ENCODE results near the gene ACVR1. TPM values are rescaled to one million over a fixed set of nuclear protein-coding genes. Genes with fewer than 3 reads are reported as not detected.

The ACVR1 gene
- total and polyA plus RNA-seq, 2 of the 13 experiments (the other 11 are each of a cell fraction or from before 2014, with no cell fraction given): 2.3 to 5.4 TPM

DNA sequence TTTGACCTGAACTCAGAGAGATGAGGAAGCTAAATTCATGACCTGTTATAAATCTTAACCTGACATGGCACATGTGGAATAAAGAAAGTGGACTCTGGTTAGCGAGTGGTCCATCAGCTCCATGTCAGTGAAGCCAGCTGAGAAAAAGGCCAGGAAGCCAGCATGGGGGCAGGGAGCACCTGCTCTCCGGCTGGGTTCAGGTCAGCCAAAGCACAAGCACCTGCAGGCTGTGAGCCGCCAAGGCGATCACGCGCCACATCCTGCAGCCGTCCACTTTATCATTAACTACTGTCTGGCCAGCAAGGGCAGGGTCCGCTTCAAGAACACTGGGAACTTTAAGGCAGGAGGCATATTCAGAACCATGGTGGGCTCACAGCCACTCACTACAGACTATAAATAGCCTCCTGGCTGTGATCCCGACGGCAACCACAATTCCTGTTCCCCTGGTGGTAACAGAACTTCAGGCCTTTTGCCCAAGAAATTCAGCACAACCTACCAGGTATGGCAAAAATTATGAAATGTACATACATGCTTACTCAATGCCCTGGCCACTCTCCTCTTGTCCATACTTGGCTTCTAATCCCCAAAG lies 35.5 kb downstream of the ACVR1 start (continued):
- TF ChIP-seq, protein P1, sequence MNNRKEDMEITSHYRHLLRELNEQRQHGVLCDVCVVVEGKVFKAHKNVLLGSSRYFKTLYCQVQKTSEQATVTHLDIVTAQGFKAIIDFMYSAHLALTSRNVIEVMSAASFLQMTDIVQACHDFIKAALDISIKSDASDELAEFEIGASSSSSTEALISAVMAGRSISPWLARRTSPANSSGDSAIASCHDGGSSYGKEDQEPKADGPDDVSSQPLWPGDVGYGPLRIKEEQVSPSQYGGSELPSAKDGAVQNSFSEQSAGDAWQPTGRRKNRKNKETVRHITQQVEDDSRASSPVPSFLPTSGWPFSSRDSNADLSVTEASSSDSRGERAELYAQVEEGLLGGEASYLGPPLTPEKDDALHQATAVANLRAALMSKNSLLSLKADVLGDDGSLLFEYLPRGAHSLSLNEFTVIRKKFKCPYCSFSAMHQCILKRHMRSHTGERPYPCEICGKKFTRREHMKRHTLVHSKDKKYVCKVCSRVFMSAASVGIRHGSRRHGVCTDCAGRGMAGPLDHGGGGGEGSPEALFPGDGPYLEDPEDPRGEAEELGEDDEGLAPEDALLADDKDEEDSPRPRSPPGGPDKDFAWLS (CRISPR knock-in tag; IDR thresholded peaks at IDR 0.05; ENCODE audit: borderline replicate concordance): no peak
- TF ChIP-seq, protein P2, sequence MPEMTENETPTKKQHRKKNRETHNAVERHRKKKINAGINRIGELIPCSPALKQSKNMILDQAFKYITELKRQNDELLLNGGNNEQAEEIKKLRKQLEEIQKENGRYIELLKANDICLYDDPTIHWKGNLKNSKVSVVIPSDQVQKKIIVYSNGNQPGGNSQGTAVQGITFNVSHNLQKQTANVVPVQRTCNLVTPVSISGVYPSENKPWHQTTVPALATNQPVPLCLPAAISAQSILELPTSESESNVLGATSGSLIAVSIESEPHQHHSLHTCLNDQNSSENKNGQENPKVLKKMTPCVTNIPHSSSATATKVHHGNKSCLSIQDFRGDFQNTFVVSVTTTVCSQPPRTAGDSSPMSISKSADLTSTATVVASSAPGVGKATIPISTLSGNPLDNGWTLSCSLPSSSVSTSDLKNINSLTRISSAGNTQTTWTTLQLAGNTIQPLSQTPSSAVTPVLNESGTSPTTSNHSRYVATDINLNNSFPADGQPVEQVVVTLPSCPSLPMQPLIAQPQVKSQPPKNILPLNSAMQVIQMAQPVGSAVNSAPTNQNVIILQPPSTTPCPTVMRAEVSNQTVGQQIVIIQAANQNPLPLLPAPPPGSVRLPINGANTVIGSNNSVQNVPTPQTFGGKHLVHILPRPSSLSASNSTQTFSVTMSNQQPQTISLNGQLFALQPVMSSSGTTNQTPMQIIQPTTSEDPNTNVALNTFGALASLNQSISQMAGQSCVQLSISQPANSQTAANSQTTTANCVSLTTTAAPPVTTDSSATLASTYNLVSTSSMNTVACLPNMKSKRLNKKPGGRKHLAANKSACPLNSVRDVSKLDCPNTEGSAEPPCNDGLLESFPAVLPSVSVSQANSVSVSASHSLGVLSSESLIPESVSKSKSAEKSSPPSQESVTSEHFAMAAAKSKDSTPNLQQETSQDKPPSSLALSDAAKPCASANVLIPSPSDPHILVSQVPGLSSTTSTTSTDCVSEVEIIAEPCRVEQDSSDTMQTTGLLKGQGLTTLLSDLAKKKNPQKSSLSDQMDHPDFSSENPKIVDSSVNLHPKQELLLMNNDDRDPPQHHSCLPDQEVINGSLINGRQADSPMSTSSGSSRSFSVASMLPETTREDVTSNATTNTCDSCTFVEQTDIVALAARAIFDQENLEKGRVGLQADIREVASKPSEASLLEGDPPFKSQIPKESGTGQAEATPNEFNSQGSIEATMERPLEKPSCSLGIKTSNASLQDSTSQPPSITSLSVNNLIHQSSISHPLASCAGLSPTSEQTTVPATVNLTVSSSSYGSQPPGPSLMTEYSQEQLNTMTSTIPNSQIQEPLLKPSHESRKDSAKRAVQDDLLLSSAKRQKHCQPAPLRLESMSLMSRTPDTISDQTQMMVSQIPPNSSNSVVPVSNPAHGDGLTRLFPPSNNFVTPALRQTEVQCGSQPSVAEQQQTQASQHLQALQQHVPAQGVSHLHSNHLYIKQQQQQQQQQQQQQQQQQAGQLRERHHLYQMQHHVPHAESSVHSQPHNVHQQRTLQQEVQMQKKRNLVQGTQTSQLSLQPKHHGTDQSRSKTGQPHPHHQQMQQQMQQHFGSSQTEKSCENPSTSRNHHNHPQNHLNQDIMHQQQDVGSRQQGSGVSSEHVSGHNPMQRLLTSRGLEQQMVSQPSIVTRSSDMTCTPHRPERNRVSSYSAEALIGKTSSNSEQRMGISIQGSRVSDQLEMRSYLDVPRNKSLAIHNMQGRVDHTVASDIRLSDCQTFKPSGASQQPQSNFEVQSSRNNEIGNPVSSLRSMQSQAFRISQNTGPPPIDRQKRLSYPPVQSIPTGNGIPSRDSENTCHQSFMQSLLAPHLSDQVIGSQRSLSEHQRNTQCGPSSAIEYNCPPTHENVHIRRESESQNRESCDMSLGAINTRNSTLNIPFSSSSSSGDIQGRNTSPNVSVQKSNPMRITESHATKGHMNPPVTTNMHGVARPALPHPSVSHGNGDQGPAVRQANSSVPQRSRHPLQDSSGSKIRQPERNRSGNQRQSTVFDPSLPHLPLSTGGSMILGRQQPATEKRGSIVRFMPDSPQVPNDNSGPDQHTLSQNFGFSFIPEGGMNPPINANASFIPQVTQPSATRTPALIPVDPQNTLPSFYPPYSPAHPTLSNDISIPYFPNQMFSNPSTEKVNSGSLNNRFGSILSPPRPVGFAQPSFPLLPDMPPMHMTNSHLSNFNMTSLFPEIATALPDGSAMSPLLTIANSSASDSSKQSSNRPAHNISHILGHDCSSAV (CRISPR knock-in tag; IDR thresholded peaks at IDR 0.05; ENCODE audit: borderline replicate concordance): no peak
- no peak for TF ChIP-seq AKAP8 (CRISPR knock-in tag; IDR thresholded peaks at IDR 0.05)
- TF ChIP-seq, protein P3, sequence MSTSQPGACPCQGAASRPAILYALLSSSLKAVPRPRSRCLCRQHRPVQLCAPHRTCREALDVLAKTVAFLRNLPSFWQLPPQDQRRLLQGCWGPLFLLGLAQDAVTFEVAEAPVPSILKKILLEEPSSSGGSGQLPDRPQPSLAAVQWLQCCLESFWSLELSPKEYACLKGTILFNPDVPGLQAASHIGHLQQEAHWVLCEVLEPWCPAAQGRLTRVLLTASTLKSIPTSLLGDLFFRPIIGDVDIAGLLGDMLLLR (CRISPR knock-in tag; IDR thresholded peaks at IDR 0.05): no peak
- TF ChIP-seq, protein P4, sequence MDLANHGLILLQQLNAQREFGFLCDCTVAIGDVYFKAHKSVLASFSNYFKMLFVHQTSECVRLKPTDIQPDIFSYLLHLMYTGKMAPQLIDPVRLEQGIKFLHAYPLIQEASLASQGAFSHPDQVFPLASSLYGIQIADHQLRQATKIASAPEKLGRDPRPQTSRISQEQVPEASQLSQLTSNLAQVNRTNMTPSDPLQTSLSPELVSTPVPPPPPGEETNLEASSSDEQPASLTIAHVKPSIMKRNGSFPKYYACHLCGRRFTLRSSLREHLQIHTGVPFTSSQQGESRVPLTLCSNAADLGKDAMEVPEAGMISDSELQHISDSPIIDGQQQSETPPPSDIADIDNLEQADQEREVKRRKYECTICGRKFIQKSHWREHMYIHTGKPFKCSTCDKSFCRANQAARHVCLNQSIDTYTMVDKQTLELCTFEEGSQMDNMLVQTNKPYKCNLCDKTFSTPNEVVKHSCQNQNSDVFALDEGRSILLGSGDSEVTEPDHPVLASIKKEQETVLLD (CRISPR knock-in tag; IDR thresholded peaks at IDR 0.05; ENCODE audit: low read depth): no peak
- TF ChIP-seq, protein P5, sequence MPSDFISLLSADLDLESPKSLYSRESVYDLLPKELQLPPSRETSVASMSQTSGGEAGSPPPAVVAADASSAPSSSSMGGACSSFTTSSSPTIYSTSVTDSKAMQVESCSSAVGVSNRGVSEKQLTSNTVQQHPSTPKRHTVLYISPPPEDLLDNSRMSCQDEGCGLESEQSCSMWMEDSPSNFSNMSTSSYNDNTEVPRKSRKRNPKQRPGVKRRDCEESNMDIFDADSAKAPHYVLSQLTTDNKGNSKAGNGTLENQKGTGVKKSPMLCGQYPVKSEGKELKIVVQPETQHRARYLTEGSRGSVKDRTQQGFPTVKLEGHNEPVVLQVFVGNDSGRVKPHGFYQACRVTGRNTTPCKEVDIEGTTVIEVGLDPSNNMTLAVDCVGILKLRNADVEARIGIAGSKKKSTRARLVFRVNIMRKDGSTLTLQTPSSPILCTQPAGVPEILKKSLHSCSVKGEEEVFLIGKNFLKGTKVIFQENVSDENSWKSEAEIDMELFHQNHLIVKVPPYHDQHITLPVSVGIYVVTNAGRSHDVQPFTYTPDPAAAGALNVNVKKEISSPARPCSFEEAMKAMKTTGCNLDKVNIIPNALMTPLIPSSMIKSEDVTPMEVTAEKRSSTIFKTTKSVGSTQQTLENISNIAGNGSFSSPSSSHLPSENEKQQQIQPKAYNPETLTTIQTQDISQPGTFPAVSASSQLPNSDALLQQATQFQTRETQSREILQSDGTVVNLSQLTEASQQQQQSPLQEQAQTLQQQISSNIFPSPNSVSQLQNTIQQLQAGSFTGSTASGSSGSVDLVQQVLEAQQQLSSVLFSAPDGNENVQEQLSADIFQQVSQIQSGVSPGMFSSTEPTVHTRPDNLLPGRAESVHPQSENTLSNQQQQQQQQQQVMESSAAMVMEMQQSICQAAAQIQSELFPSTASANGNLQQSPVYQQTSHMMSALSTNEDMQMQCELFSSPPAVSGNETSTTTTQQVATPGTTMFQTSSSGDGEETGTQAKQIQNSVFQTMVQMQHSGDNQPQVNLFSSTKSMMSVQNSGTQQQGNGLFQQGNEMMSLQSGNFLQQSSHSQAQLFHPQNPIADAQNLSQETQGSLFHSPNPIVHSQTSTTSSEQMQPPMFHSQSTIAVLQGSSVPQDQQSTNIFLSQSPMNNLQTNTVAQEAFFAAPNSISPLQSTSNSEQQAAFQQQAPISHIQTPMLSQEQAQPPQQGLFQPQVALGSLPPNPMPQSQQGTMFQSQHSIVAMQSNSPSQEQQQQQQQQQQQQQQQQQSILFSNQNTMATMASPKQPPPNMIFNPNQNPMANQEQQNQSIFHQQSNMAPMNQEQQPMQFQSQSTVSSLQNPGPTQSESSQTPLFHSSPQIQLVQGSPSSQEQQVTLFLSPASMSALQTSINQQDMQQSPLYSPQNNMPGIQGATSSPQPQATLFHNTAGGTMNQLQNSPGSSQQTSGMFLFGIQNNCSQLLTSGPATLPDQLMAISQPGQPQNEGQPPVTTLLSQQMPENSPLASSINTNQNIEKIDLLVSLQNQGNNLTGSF (CRISPR knock-in tag; IDR thresholded peaks at IDR 0.05): no peak
- TF ChIP-seq IKZF1 (IDR thresholded peaks at IDR 0.05): no peak
- no peak for TF ChIP-seq PHB2 (IDR thresholded peaks at IDR 0.05; ENCODE audit: partially characterized antibody)
- no peak for TF ChIP-seq SIX1 (CRISPR knock-in tag; IDR thresholded peaks at IDR 0.05; ENCODE audit: borderline replicate concordance)
